Erythroblast (primary cell): ENCODE results near the gene SLC1A3.
"Not testable (repeated sequence)": the region's sequence is repeated elsewhere in the genome, so short reads cannot be mapped to it uniquely, and the experiment has no call there.

Source experiments
- DNase-seq, 2 experiments: peaks; one replicate each; lab custom pipeline; 2025; lab: John Stamatoyannopoulos, UW
- GATA1 ChIP-seq: IDR thresholded peaks from 2 replicates; pipeline ENCODE4 v1.6.1; 2011; ENCODE audit warnings: low read depth, mild to moderate bottlenecking, control low read depth, low read length, moderate library complexity
- POLR2A ChIP-seq: IDR thresholded peaks from 2 replicates; pipeline ENCODE4 v1.6.1; 2011; ENCODE audit warnings: mild to moderate bottlenecking, low read length

The SLC1A3 gene

DNA sequence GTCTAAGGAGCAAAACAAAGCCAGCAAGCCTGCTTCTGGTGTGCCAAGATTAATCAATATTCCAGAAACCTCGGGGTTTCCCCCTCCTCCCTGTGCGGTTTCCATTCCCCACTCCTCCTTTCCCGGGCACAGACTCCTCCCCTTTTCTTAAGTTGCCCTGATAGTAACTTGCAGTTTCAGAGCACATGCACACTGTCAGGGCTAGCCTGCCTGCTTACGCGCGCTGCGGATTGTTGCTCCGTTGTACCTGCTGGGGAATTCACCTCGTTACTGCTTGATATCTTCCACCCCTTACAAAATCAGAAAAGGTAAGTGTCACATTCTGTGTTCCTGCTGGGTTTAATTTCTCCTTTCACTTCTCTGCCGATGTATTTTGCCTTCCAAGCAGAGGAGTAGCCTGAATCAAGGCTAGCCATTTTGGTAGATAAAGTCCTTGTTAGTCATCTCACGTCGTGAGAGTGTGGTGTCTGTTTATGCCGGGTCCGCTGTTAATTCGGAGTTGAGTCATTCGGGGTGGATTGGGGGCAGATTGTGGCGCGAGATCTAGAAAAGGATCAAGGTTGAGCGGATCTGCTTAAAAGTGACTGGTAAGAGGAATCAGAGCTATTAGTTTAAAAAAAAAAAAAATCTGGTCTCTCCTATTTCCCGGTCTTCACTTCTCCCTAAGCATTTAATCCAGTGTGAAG, at the start of gene SLC1A3:
Gene SLC1A3 (plus strand): TSS at position 179 of the 686 bp plus-strand sequence. CDS start 1,818 bp downstream, outside the sequence.
- no peak for TF ChIP-seq POLR2A
- no peak for TF ChIP-seq GATA1
- peak; percentile 14 to 41 for DNase-seq

DNA sequence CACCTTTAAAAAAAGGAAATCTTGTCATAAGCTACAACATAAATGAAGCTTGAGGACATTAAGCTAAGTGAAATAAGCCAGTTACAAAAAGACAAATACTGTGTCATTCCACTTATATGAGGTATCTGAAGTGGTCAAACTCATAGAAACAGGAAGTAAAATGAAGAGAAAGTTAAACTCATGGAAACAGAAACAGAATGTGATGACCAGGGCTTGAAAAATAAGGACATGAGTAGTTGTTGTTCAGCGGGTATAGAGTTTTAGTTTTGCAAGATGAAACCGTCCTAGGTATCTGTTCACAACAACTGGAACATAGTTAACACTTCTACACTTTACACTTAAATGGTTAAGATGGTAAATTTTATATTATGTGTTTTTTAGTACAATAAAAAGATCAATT, 47.8 kb upstream of the SLC1A3 start:
- no peak for TF ChIP-seq POLR2A
- no peak for TF ChIP-seq GATA1
- DNase-seq = no peak

DNA sequence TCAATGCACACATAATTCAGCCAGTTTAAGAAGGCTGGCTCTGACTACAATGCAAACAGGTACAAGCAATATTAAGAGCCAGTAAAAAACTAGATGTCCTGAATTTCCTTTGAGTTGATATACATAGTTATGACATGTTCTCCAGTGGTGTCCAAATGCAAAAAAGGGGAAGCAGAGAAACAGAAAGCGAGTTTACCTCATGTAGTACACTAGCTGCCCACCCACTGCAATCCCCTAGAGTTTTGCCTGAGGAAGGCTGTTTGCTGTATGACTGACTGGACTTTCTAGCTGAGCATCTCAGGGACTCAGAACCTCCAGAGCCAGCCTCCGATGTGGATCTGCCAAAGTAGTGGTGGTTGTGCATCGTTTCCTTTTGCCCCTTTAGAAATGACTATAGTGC, 44.8 kb upstream of the SLC1A3 start:
- no peak for DNase-seq
- TF ChIP-seq GATA1 = no peak
- TF ChIP-seq POLR2A = no peak

DNA sequence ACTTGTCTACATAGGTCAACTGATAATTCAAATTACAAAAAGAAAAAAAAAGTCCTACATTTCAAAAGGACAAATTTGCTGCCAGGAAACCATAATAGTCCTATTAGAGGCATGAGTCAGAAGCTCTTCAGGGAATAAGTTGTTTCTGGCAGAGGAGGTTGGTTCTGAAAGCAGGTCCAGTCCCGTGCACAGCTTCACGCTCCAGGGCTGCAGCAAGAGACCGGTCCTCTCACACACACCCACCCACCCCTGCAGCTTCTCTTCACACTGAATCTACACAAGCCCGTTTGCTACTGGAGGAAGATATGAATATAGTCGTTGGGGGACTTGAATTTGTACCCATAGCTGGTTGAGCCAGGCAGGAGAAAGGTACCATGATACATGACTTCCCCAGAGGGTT, 36.9 kb upstream of the SLC1A3 start:
- TF ChIP-seq GATA1 (no peak), POLR2A (no peak)
- no peak for DNase-seq

DNA sequence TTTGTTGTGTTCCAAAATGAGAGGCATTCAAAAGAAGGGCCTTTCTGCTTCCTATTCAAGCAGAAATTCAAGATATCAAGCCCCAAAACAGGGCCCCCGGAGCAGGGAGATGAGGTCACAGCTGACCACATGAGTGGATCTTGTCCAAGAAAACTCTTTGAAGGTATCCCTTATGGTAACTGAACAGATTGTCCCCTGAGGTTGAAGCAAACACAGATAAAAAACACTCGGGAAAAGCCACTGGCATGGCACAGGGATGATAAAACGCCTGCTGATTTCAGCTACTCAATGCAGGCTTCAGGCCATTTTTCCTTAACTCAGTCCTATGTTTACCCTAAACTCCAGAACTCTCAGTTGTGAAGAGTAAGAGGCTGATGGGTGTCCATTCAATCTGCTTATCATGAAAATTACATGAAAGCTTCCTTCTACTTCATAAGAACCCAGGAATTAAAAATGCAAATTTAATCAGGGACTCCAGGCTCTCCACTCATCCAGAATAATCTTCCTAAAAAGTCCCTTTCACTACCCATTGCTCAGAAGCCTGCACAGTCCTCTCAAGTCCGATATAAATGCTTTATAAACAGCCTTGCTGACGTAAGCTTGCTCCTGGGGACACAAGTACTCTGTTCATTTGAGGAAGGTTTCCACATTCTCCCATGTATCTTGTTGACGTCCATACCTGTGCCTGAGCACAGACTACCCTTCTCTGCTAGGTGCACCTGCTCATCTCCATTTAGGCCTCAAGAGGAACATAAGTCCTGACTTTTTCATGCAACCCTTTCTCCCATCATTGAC, 35.9 kb upstream of the SLC1A3 start:
- TF ChIP-seq GATA1 (no peak), POLR2A (no peak)
- DNase-seq = no peak

DNA sequence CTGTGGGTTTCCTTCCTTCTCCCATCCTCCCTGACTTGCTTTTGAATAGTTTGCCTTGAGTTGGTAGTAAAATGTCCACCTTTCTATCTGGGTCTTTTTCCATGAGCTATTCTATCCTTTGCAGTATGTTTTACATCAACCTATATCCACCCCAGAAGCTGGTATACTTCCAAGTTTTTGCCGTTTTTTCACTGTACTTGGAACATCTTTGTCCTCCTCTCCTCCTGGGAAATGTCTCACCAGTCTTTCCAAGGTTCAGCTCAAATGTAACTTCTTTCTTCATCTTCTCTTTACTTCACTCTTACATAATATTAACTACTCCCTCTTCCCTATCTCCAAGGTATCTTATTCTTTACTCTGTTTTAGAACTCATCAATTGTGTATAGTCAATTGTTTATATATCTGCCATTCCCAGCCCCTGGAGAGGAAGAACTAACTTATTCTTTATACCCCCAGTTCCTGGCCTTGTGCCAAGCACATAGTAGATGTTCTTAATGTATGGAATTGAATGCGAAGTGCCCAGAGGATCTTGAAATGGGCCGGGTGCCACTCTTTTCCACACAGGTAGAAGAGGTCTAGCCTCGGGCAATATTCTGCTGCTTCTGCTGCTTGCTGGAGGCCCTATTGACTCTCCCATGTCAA, 34.9 kb upstream of the SLC1A3 start:
- TF ChIP-seq POLR2A = no peak
- no peak for TF ChIP-seq GATA1

DNA sequence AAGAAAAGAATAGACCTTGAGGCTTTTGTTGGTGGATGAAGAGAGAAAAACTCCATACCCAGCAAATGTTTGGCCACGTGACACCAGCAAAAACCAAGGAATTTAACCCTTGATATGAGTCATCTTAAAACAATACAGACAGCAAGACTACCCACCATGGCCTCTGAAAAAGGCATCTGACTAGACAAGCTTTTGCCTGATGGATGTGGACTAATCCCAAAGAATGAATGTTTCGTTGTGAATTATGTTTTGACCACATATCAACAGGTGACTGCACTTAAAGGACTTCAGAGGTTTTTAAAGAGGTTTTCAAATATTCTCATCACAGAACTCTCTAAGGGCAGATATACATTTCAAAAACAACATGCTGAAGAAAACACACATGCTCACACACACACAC, 33.0 kb upstream of the SLC1A3 start:
- no peak for DNase-seq
- TF ChIP-seq GATA1 (no peak), POLR2A (no peak)

More for the DNA sequence above, 34.9 kb upstream of the SLC1A3 start:
- DNase-seq = no peak

DNA sequence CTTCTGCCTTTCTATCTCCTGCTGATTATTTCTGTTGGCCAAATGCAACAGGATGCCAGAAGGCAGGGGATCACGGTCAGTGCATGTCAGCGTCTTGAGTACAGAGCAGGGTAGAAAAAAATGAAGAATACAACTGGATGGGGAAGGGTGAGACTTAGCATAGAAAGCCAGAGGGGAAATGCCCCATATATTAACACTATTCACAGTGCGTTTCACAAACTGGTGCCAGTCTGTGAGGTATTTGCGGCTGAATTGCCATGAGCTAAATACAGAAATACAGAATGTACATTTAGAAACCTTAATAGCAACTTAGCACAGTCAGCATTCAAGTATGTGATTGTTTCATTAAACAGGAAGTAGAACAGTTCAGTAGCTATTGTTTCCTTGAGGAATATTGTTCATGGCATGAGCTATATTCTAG, 31.0 kb upstream of the SLC1A3 start:
- TF ChIP-seq GATA1 (no peak), POLR2A (no peak)
- DNase-seq = no peak

DNA sequence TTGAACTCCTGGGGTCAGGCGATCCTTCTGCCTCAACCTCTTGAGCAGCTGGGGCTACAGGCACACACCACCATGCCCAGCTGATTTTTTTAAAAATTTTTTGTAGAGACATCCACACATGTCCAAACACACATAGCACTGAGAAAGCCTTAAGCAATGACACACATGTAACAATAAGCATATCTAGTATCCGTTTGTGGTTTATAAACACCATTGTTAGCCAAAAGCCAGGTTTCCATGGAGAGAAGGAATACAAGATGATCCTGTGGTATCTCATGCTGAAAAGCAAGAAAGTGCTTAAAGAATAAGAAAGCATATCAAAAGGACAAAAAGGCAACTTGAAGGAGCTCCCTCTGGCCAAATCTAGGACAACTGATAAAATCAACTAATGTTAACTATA, 29.7 kb upstream of the SLC1A3 start:
- no peak for TF ChIP-seq GATA1
- DNase-seq = no peak

DNA sequence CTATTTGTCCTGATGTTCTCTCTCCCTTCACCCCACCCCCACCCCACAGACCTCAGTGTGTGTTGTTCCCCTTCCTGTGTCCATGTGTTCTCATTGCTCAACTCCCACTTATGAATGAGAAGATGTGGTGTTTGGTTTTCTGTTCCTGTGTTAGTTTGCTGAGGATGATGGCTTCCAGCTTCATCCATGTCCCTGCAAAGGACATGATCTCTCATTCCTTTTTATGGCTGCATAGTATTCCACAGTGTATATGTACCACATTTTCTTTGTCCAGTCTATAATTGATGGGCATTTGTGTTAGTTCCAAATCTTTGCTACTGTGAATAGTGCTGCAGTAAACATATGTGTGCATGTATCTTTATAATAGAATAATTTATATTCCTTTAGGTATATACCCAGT, 26.5 kb upstream of the SLC1A3 start:
- not testable (repeated sequence) for DNase-seq

DNA sequence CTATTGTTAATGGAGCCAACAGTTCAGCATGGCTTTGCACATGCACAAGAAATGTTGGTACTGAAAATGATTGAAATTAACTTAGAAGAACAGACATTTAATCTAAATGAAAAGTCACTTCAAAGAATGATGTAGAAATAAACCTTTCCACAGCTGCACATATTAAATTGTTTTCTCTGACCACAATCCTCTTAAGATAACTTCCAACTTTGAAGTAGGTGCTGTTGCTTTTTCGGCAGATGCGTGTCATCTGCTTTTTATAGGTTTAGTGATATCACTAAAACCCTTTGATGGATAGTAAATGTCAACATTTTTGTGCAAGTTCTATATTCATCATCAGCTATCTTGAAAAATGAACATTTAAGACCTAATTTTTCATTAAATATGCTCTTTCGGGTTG, 25.3 kb upstream of the SLC1A3 start:
- TF ChIP-seq POLR2A (no peak), GATA1 (no peak)
- no peak for DNase-seq

DNA sequence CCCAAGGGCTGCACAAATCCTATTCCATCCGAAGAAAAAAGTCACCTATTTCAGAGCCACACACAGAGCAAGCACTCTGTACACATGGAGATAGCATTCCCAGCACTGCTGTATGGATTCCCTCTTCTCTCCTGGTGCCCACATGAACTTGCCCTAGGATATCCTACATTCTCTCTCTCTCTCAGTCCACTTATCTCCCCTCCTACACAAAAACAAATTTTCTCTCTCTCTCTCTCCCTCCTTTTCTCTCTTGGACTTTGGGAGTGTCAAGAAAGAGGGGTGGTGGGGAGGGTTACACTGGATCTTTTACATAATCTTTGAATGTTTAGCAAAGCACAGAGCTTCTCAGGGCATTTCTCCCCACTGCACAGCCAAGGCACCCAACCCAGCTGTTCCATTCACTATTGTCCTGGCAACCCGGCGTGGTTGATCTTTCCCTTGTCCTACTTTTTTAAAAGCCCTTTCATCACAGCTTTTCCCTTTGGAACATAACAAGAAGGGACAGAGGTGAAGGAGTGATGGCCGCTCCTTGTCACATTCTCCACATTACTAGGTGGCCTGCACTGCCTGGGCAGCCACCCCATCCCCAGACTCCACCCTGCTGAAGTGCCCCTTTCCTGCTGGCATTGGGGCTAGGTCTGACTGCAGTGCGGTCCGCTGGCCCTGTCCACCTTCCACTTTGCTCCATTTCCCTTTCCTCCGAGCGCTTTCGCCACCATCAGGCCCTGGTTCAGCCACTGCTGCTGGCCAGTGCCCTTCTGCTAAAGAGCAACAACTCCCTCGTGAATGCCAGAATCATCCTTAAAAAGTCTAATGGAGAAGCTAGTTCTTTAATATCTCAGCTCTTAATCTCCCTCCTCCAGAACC, 22.2 kb upstream of the SLC1A3 start:
- DNase-seq = no peak
- TF ChIP-seq GATA1 = no peak
- no peak for TF ChIP-seq POLR2A

DNA sequence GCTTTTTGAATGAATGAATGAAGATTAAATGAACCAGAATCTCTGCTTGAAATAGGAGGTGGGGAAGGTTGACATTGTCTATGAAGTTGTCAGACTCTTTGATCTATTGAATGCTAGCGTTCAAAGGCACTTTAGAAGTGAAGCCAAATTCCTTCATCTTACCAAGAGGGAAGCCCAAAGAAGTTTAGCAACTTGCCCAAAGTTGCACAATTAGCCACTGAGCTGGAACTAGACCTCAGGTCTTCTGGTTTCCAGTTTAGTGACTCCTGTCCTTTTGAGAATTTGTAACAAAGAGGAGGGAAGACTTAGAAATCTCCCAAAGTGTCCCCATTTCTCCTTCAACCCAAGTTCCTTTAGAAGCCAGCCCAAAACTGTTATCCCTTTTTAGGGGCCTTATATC, 20.7 kb upstream of the SLC1A3 start:
- DNase-seq = no peak
- TF ChIP-seq POLR2A (no peak), GATA1 (no peak)

DNA sequence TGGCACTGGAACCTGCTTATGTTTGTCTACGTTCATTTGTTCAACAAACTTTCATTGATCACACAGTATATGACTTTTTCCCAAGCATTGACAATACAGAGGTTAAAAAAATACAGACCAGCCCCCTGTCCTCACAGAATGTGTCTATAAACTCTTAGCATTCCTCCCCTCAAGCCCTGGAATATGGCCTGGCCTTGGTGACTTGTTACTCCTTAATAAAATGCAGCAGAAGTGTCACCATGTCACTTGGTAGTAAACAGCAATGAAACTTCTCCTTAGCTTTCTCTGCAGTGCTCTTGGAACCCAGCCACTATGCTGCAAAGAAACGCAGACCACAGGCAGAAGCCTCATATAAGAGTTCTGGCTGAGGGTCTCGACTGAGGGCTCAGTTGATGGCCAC, 19.1 kb upstream of the SLC1A3 start:
- DNase-seq = no peak
- no peak for TF ChIP-seq GATA1
- TF ChIP-seq POLR2A = no peak

DNA sequence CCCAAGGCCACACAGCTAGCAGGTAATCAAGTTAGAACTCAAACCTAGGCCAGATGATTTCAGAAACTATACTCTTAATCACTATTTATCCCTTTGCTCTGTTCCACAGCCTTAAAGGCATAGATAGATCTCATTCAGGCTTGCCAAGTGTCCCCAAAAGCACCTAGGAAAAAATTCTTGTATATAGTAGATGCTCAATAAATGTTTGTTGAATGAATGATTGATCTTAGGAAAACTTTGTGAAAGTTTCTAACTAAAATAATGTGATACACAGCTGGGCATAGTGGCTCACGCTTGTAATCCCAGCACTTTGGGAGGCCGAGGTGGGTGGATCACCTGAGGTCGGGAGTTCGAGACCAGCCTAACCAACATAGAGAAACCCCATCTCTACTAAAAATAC, 16.7 kb upstream of the SLC1A3 start:
- not testable (repeated sequence) for DNase-seq
